GM21526 (cell line): ENCODE data around the gene PLCD1.
A peak's percentile ranks its signal among the peaks of the same experiment; 100 is the strongest.
"Not testable (repeated sequence)": the region's sequence is repeated elsewhere in the genome, so short reads cannot be mapped to it uniquely, and the experiment has no call there.

Experiments used
- ATAC-seq: cut with Tn5 transposase; IDR thresholded peaks from one replicate; pipeline ENCODE4 v1.9.1; 2021; ENCODE audit warnings: moderate library complexity; ENCODE audit not compliant: unreplicated experiment, low FRiP score

The PLCD1 gene

DNA sequence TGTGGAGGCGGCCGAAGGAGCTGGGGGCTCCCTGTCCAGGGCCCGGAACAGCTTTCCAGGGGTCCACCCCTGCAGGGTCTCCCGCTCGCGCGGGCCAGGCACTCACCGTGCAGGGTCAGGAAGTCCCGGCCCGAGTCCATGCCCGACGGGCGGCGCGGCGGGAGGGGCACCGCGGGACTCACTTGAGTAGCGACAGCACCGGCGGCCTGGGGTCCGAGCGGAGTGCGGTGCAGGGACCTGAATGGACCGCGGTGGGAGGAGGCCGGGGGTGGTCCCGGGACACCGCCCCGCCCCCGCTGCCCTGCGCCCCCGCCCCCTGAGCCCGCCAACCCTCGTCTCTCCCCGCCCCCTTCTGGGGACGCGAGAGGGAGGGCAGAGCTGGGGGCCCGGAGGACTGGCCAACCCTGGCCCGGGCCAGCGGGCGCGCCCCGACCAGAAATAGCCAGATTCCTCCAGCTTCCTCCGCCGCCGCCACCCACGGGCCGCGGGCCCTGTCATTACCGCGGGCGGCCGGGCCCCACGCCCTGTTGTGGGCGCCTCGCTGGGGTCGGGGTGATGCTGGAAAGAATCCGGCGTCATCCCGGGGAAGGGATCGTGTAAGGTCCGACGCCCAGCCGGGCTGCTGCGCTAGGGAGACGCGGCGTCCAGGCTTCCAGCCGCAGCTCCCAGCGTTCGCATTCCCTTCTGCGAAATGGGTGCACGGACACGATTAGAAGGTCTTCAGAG lies at the start of gene PLCD1:
Gene PLCD1, minus strand, starts transcription at position 243 of the 726 bp plus-strand sequence. Its CDS starts 103 bp downstream, at position 140.
- ATAC-seq = no peak

DNA sequence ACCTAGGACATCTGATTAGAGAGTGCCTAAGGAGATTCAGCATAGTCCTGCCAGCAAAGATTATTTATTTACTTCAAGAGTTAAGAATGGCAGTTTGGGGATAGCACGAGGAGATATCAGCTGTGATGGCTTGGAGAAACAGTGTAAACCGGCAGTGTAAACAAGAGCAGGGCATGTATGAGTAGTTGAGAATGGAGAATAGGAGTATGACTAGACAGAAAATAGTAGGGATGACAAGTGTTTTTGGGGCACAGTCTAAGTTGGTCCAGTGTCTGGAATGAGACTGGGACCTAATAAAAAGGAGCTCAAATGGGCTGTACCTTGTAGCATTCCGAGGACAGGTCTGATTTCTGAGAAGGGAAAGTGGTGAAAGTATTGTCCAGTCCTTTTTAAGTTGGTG lies 47.6 kb upstream of the PLCD1 start:
- not testable (repeated sequence) for ATAC-seq

DNA sequence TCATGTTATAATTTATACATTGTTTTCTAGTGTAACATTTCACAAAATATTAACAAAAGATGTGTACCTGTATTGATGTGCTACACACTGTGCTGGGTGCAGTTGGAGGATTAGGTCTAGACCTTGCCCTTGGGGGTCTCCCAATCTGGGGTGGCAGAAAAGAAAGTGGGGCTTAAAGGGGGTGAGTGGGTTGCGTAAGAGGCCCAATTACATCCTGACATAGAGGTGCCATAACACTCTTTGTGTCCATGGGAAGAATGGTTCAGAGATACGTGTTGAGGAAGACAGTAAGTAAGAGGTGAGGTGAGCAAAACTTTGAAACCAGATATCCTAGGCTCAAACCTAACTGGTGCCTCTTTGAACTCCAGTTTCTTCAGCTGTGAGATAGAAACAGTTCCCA lies 40.6 kb upstream of the PLCD1 start:
- no peak for ATAC-seq

DNA sequence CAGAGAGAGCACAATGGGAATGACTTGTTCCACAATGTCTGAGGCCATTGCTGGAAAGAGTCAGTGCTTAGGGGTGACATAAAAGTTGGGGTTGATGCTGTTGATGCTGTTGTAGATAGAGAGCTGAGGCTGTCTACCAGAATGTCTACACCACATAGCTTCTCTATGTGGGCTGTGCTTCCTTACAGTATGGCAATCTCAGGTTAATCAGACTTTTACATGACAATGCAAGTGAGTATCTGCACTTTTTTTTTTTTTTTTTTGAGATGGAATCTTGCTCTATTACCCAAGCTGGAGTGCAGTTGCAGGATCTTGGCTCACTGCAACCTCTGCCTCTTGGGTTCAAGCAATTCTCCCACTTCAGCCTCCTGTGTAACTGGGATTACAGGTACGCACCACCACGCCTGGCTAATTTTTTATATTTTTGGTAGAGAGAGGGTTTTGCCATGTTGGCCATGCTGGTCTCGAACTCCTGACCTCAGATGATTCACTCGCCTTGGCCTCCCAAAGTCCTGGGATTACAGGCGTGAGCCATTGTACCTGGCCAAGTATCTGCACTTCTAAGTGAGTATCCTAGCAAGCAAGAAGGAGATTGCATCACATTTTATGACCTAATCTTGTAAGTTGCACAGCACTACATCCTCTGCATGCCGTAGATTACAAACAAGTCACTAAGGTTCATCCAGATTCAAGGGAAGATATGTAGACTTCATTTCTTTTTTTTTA lies 38.2 kb upstream of the PLCD1 start:
- ATAC-seq = no peak

DNA sequence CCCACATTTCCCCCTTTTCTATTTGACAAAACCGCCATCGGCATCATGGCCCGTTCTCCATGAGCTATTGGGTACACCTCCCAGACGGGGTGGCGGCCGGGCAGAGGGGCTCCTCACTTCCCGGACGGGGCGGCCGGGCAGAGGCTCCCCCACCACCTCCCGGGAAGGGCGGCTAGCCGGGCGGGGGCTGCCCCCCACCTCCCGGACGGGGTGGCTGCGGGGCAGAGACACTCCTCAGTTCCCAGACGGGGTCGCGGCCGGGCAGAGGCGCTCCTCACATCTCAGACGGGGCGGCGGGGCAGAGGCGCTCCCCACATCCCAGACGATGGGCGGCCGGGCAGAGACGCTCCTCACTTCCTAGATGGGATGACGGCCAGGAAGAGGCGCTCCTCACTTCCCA lies 35.0 kb upstream of the PLCD1 start:
- not testable (repeated sequence) for ATAC-seq

DNA sequence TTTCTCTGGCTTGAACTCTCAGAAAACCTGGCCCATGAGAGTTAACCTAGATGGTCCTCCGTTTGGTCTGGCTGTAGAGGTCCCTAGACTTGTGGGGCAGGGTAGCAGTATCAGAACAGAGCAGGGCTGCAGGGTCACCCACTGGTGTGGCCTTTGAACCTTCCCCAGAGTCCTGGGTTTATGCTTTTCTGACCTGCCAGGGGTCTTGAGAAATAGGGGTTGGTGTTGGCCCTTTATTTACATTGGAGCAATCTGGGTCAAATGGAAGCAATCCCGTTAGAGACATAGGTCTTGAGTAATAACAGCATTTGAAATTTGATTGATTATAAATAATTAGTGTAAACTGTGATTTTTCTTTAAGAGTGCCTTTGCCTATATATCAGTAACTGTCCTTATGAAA lies 33.4 kb upstream of the PLCD1 start:
- ATAC-seq = no peak

DNA sequence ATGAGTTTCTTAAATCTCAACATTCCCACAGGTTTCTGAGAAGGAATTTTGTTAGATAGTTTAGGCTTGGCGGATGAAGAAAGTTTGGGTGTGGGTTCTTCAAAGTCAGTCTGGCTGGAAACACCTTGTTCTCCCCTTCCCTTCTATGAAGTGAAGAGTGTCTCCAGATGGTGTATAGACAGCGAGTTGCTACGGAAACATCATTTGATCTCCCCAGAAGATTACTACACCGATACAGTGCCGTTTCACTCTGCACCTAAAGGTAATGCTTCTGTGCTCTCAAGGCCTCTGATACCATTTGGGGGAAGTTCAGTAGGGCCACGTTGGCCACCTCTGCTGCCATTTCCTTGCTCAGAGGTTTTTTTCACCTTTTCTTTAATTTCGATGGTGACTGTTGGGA lies 30.1 kb upstream of the PLCD1 start:
- ATAC-seq = no peak

DNA sequence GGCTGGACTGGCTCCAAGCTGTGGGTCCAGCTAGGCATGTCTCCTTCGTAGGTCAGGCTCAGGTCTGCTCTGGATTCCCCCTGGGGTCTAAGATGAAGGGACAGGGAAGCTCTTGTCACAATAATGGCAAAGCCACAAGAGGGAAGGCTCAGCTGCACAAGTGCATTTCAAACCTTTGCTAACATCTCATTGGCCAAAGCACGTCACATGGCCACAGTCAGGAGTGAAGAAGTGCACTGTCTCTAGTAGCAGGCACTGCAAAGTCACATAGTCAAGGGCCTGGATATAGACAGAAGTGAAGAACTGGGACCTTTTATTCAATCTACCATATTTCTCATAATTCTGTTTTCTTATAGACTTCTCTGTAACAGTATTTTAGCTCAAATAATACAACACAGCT lies 29.7 kb upstream of the PLCD1 start:
- no peak for ATAC-seq

DNA sequence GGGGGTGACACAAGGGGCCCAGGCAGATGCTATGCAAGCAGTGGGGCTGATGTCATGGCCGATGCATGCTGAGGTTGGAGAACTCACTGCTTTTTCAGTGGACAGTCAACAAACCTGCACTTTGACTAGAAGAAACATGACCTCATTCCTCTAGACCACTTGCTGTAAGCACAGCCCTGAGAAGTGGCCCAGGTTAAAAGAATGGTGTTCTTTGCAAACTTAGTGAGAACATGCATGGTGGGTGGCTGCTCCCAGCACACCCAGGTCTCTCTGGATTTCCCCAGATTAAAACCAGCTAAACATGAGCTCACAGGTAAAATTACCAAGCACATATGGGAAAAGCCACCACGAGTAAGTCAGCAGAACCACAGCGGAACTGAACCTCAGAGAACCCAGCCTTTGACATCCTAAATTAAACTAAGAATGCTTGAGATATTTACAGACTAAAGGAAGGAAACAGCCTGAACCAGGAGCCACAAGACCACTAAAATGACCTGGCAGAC lies 25.1 kb upstream of the PLCD1 start:
- no peak for ATAC-seq

DNA sequence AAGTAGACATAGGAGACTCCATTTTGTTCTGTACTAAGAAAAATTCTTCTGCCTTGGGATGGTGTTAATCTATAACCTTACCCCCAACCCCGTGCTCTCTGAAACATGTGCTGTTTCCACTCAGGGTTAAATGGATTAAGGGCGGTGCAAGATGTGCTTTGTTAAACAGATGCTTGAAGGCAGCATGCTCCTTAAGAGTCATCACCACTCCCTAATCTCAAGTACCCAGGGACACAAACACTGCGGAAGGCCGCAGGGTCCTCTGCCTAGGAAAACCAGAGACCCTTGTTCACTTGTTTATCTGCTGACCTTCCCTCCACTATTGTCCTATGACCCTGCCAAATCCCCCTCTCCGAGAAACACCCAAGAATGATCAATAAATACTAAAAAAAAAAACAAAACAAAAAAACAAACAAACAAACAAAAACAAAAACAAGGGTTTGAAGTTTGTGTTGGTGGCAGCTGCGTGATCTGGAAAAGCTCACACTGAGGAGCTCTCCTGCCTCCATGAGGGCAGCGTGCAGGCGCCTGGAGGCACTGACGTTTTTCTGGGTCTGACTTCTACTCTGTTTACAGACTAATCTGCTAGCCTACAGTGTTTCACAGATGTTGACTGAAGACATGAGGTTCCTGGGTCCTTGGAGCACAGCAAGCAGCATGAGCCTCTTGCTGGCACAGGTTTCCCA lies 24.5 kb upstream of the PLCD1 start:
- not testable (repeated sequence) for ATAC-seq

DNA sequence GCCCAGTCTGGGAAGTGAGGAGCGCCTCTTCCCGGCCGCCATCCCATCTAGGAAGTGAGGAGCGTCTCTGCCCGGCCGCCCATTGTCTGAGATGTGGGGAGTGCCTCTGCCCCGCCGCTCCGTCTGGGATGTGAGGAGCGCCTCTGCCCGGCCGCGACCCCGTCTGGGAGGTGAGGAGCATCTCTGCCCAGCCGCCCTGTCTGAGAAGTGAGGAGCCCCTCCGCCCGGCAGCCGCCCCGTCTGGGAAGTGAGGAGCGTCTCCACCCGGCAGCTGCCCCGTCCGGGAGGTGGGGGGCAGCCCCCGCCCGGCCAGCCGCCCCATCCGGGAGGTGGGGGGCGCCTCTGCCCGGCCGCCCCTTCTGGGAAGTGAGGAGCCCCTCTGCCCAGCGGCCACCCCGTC lies 23.8 kb upstream of the PLCD1 start:
- not testable (repeated sequence) for ATAC-seq

DNA sequence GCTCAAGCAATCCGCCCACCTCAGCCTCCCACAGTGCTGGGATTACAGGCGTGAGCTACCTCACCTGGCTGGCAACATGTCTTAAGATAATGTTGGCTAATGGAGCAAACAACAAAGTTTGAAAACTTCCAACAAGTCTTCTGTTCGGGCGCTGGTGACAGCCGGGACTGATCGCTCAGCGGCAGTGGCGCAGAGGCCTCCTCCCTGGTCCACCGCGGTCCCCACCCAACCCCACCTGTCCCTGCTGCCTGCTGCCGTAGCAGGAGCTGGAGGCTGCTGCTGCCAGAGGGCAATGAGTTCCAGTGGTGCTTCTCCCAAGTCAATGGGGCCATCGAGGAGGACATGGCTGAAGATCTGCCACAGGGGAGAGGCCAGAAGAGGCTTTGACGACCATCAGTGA lies 21.7 kb upstream of the PLCD1 start:
- ATAC-seq = no peak

DNA sequence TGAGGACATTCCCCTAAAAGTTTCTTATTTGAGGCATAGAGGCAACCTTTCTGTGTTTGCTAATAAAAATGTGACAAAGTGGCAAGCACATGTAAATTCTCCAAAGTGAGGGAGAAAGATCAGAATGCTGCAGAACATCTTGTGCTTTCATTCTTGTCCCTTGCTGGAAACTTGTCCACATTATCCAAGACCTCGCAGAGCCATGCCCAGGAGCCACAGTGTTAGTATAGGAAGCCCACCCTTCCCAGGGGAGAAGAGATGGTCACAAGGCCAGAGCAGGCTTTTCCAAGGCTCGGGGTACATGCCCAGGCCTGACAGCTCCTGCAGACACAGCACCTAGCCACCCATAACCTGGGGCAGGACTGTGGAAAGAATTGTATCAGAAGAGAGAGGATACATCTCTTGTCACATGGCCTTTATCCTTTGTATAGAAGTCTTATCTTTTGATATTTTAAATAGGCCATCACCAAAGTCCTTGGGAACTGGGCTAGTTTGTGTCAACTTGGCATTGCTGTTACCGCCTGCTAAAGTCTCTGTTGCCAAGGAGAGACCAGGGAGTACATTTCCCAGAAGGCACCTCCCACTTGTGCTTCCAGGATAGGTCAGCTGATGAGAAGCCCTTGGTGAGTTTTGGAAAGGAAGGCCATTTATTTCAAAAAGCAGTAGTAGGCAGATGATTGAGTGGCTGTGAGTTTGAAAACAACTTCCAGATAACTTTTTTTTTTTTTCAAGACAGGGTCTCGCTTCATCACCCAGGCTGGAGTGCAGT lies 20.1 kb upstream of the PLCD1 start:
- ATAC-seq = no peak

DNA sequence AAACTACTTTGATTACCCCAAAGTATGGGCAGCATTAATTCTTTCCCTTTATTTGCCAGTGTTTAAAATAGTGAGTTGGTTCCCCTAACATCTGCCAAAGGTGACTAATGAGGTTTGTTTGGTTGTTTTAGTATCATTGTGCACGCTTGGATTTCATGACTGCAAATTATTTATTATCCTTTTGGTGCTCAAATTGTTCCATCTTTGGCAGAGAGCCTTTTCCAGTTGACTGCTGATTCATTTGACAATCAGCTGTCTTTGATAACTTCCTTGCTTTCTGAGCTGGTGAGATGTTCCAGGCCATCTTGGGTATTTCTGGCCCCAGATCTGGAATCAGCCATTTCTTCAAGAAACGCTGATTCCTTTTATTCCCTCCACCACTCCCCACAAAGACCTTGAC lies 18.5 kb upstream of the PLCD1 start:
- no peak for ATAC-seq

DNA sequence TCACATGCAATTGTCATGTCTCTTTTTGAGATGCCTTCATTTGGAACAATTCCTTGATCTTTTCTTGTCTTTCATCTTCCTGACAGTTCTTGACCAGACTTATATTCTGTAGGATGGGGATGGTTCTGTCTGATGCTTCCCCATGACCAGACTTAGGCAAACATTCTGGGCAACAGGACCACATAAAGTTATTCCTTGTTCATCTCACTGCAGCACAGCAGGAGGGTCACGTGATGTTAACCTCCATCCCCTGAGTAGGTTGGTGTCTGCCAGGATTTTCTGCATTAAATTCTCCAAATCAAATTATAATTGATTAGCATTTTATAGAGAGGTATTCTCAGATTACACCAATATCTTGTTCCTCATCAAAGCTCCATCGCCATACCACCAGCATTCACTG lies 17.4 kb upstream of the PLCD1 start:
- no peak for ATAC-seq

DNA sequence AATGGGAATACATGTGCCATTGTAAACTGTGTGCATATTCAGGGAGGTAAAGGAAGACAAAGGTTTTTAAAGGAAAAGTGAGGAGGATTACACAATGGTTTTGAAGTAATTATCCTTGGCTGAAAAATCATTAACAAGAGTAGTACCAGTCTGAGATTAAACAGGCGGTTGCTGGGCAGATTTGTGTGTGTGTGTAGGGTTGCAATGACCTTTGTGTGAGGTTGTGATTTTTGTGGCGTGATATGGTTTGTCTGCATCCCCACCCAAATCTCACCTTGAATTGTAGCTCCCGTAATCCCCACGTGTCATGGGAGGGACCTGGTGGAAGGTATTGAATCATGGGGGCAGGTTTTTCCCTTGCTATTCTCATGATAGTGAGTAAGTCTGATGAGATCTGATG lies 16.6 kb upstream of the PLCD1 start:
- no peak for ATAC-seq

DNA sequence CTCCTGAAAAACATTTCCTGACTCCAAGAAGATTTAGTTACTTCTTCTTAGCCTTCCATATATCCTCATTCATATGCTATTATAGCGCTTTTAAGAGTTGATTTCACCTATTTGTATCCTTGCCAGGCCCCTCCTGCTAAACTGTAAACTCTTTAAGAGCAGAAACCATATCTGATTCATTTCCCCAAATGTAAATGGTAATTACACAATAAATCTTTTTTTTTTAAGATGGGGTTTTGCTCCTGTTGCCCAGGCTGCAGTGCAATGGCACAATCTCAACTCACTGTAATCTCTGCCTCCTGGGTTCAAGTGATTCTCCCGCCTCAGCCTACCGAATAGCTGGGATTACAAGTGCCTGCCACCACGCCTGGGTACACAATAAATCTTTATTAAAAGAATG lies 14.0 kb upstream of the PLCD1 start:
- no peak for ATAC-seq

DNA sequence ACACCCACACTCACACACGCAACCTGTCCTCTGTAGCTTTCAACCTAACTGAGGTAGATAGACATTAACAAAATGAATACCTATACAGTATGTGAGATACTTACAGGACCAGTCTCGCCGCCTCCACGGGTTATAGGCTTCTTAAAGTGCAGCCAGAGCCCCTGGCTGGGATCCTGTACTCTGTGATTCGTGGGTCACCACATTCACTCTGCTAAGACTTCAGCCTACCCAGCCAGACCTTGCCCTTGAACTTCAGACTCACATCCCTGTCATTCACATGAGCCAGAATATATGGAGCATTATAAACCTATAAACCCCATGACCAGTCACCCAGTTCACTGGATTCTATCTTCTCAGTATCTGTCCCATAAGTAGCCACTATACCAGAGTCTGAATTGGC lies 11.0 kb upstream of the PLCD1 start:
- ATAC-seq = no peak

DNA sequence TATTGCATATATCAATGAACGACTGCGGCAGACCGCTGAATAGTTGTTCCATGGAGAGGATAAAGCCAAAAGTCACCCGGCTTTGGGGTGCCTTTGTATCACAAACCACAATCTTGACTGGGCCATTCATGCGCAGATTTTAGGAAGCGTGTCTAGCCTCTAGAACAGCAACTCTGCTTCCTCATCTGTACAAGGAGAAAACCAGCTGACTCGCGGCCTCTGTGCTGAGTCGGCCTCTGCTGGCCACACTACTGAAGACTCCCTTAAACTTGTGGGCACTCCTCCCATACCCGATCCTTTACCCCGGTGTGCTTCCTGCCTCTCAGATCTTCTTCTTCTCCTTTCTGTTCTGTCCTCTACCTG lies 10.4 kb upstream of the PLCD1 start:
- ATAC-seq = peak; percentile 53

DNA sequence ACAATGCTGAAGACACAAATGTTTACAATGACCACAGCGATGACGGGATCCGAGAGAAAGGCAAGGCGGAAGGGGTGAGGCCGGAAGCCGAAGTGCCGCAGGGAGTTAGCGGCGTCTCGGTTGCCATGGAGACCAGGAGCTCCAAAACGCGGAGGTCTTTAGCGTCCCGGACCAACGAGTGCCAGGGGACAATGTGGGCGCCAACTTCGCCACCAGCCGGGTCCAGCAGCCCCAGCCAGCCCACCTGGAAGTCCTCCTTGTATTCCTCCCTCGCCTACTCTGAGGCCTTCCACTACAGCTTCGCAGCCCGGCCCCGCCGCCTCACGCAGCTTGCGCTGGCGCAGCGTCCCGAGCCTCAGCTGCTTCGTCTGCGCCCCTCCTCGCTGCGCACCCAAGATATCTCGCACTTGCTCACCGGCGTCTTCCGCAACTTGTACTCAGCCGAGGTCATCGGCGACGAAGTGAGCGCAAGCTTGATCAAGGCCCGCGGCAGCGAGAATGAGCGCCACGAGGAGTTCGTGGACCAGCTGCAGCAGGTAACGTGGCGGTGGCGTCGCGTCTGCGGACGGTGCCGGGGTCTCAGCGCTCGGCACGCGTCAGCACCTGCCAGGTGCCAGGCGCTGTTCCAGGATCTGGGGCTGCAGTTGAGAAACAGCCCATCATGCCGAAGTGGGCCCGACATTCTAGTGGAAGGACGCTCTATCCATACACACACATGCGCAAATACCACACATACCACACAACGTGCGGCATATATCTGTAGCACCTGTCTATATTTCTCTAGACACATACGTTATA lies 9.9 kb upstream of the PLCD1 start, which contains the start of gene DLEC1:
Gene DLEC1, plus strand, starts transcription at position 108 of the 798 bp plus-strand sequence. Its CDS starts 18 bp downstream, at position 126.
- ATAC-seq = peak; percentile 80
